HUES64 (cell line): ENCODE measurements around the gene URB2.
A peak's percentile ranks its signal among the peaks of the same experiment; 100 is the strongest.
"Not testable (repeated sequence)": the region's sequence is repeated elsewhere in the genome, so short reads cannot be mapped to it uniquely, and the experiment has no call there.

Source experiments
- H3K27ac ChIP-seq: 2 replicates; pipeline ENCODE4 v1.7.0; 2013; ENCODE audit warnings: low read depth, low read length, inconsistent platforms
- H3K27me3 ChIP-seq: 2 replicates; pipeline ENCODE4 v1.6.1; 2013; ENCODE audit warnings: mild to moderate bottlenecking, low read length; ENCODE audit not compliant: insufficient read depth
- H3K36me3 ChIP-seq: 2 replicates; pipeline ENCODE4 v1.6.1; 2013; ENCODE audit warnings: mild to moderate bottlenecking, low read length; ENCODE audit not compliant: insufficient read depth
- H3K4me1 ChIP-seq: 2 replicates; pipeline ENCODE4 v1.6.1; 2013; ENCODE audit warnings: mild to moderate bottlenecking, low read length, moderate library complexity; ENCODE audit not compliant: insufficient read depth
- H3K4me3 ChIP-seq: 2 replicates; pipeline ENCODE4 v1.5.1; 2013; ENCODE audit warnings: mild to moderate bottlenecking, low read length, moderate library complexity
- H3K9ac ChIP-seq: 2 replicates; pipeline ENCODE4 v1.6.1; 2013; ENCODE audit warnings: mild to moderate bottlenecking, low read depth, low read length
- H3K9me3 ChIP-seq: 2 replicates; pipeline ENCODE4 v1.6.1; 2013; ENCODE audit warnings: low read depth, low read length; ENCODE audit not compliant: insufficient read depth
- WGBS: fragments of 150-250, 120-280 bp; methylation state at CpG from one replicate; pipeline ENCODE4 v1.1.7; 2013; ENCODE audit warnings: missing lambda C conversion rate; 5-methylcytosine and 5-hydroxymethylcytosine counted together

Gene URB2

DNA sequence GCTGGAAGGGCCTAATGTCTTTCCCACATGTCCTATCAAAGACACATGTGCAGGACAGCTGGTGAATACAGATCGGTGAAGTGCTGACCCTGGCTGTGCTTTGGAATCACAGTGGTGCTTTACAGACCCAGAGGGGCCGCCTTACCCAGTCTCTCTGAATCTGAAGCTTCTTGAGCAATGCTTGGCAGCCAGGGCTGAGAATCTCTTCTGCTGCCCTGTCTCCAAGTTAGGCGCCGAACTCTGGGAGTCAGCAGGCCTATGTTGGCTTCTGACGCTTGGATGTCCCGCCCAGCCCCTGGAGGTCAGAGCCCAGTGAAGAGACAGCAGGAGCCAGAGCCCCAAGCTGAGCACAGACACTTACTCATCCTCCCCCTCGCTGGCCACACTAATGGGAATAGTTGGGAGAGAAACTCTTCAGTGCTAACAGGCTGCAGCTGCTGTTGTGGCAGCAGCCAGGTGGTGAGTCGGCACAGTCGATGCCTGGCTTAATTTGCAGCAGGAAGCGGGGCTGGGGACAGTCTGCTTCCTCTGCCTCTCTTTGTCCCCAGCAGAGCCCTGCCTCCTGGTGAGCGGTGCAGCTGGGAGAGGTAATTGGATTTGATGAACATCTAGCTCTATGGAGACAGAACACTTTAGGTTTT lies 68.1 kb downstream of the URB2 start:
- no peaks in the 10 kb centered on the region for H3K36me3 ChIP-seq
- peaks cover 35% of the 10 kb centered on the region for H3K4me1 ChIP-seq
- H3K9me3 ChIP-seq: no peaks in the 10 kb centered on the region
- no peaks in the 10 kb centered on the region for H3K27me3 ChIP-seq
- peak overlapping the region; percentile 78 for H3K27ac ChIP-seq
- no peak overlapping the region for H3K4me3 ChIP-seq
- 31% methylated on average over 11 of the region's 11 CpGs for WGBS
- H3K9ac ChIP-seq: no peak overlapping the region

DNA sequence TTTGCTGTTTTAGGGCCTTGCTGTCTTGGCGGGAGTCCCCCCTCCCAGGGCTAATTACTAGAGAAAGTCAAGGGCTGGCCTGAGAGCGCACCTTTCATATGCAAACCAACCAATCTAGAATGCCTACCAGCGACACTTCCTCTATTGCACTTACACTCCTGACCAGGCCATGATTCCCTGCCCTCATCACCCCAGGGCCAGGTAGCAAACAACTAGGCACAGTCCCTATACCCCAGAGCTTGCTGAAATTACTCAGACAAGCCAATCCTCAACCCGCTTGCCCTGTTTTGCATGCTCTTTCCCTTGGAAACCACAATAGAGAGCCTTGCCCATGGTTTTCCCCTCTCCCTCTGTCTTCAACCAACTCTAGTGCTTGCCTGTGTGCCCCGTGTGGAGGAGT lies 70.3 kb downstream of the URB2 start:
- H3K9ac ChIP-seq: peak overlapping the region; percentile 21
- 18% methylated on average over 5 of the region's 5 CpGs for WGBS
- H3K27ac ChIP-seq: peak overlapping the region; percentile 46

DNA sequence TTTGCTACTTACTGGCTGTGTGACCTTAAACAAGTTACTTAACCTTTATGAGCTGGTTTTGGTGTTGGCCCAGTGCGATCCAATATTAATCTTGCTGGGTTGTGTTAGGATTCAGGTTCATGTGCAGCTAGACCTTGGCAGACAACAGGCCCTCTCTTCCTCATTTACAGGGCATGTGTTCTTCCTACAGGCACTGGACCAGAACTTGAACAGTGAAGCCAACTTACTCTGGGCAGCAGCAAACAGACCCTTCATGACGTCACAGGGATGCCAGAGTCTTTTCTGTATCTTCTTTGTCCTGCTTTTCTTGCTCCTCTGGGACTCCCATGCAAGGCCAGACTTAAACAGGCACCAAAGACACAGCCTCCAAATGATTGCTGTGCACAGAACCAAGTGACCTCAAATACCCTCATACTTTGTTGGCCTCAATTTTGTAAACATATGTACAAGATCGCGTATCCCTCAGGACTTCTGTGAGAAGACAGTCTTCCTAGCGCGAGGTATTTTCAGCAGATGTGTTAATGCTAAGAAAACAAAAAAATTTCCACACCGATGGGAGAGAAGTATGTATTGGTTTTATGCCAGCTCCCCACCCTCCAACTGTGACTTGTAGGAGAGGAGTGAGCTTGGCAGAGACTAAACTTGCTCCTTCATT lies 73.7 kb downstream of the URB2 start:
- 96% methylated on average over 7 of the region's 7 CpGs for WGBS
- Histone ChIP-seq H3K9me3 (no peaks in the 10 kb centered on the region), H3K27ac (no peak overlapping the region), H3K9ac (no peak overlapping the region), H3K4me1 (peaks cover 23% of the 10 kb centered on the region), H3K36me3 (no peaks in the 10 kb centered on the region), H3K4me3 (no peak overlapping the region), H3K27me3 (no peaks in the 10 kb centered on the region)

More for the DNA sequence above, 70.3 kb downstream of the URB2 start:
- Histone ChIP-seq H3K4me3 (no peak overlapping the region), H3K27me3 (no peaks in the 10 kb centered on the region), H3K9me3 (no peaks in the 10 kb centered on the region), H3K36me3 (no peaks in the 10 kb centered on the region), H3K4me1 (peaks cover 35% of the 10 kb centered on the region)

DNA sequence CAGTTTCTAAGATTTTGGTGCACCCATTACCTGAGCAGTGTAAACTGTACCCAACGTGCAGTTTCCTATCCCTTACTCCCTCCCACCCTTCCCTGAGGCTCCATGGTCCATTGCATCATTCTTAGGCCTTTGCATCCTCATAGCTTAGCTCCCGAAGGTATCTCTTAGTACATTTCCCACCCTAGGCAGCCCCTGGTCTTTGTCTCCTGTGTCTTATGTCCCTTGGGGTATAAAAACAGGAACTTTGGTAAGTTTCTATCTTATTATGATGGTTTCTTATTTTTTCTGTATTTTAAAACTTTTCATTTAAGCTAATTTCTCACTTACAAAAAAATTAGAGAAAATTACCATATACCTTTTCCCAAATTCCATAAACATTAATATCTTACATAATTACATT lies 78.1 kb downstream of the URB2 start:
- Histone ChIP-seq H3K9ac (no peak overlapping the region), H3K9me3 (peaks cover 6% of the 10 kb centered on the region), H3K4me3 (no peak overlapping the region), H3K27ac (no peak overlapping the region), H3K4me1 (no peaks in the 10 kb centered on the region), H3K27me3 (no peaks in the 10 kb centered on the region), H3K36me3 (no peaks in the 10 kb centered on the region)
- WGBS: 88% methylated on average over 2 of the region's 2 CpGs

DNA sequence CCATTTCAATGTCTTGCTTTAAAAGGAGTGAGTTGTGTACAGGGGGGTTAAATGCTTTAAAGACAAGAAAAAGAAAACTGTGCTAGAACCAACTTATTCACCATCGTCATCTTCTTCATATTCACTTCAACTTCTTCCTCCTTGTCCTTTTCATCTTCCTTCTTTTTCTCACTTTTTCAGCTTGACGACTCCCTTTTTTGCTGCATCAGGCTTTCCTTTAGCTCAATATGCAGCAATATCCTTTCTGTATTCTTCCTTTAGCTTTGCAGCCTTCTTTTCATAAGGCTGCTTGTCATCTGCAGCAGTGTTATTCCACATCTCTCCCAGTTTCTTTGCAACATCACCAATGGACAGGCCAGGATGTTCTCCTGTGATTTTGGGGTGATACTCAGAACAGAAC lies 79.1 kb downstream of the URB2 start:
- not testable (repeated sequence) for H3K9me3 ChIP-seq, H3K9ac ChIP-seq, H3K27ac ChIP-seq, H3K36me3 ChIP-seq, H3K27me3 ChIP-seq, H3K4me3 ChIP-seq, H3K4me1 ChIP-seq
- WGBS: 88% methylated on average over 2 of the region's 2 CpGs

DNA sequence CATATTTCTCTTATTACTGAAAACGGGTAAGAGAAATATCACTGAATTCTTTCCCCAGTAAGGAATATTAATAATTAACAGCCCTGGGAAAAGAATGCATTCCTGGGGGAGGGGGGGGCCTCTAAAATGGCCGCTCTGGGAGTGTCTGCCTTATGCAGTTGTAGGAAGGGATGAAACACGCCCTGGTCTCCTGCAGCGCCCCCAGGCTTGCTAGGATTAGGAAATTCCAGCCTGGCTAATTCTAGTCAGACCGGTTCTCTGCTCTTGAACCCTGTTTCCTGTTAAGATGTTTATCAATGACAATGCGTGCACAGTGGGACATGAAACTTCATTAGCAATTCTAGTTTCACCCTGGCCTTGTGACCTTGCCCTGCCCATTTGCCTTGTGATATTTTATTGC lies 81.1 kb downstream of the URB2 start:
- WGBS: 81% methylated on average over 5 of the region's 6 CpGs
- H3K9me3 ChIP-seq, H3K27ac ChIP-seq, H3K4me1 ChIP-seq, H3K4me3 ChIP-seq, H3K36me3 ChIP-seq, H3K27me3 ChIP-seq, H3K9ac ChIP-seq: not testable (repeated sequence)

DNA sequence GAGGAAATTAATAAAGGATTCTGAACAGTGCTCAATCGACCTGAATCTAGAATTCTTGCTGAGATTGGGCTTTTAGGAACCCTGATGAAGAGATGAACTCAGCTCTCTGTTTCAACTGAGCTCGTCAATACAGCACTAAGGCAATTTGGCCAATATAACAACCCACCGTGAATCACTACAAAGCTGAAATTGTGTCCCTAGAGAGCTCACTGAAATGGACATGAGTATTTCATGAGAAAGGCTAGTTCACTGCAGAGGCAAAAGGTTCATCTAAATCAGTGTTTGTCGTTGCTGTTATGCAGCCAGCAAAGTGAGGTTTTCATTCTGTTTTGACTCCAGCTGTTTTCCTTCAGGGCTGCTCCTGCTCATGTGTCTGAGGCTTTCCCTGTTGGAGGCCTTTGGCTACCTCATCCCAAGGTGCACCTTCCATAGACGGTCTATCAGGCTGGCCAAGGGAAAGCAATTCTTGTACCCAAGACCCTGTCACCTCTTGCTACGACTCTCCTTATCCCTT lies 83.5 kb downstream of the URB2 start:
- Histone ChIP-seq H3K9ac (no peak overlapping the region), H3K27me3 (no peaks in the 10 kb centered on the region), H3K4me3 (no peak overlapping the region), H3K4me1 (peaks cover 8% of the 10 kb centered on the region), H3K36me3 (no peaks in the 10 kb centered on the region), H3K27ac (no peak overlapping the region), H3K9me3 (peaks cover 6% of the 10 kb centered on the region)
- 91% methylated on average over 6 of the region's 6 CpGs for WGBS
